ENCODE measurements around the gene TDRD7. TPM values are rescaled to one million over a fixed set of nuclear protein-coding genes. Genes with fewer than 3 reads are reported as not detected.

The TDRD7 gene
- total and polyA plus RNA-seq, 2 of the 8 experiments (the other 6 are each of a cell fraction or from before 2014, with no cell fraction given), result 1.2 to 2.3 TPM

- H2BK20ac ChIP-seq (ENCODE audit: low read length), result 0 out of 2 replicates have a peak overlapping the region, but pooled peaks have one; percentile 34
- H2BK120ac ChIP-seq (replicated peaks; ENCODE audit: low read depth, low read length), result peak overlapping the region; percentile 18
- H3K4me2 ChIP-seq (ENCODE audit: insufficient read depth in 1 of 2, low read depth in 2 of 2, low read length in 2 of 2), result no peak overlapping the region; a peak in 1 of 4 replicates
- H3K27ac ChIP-seq (ENCODE audit: low read depth, low read length), result no peak overlapping the region
- 0 out of 2 replicates have a peak overlapping the region, but pooled peaks have one; percentile 62 for H2BK12ac ChIP-seq (ENCODE audit: low read depth, low read length)
- ChIA-PET POLR2A (ENCODE audit: partially characterized antibody) (interaction anchor here (0.6 kb wide), 1 partner anchor 28 kb away, joined by 3 read pairs; no protein-coding TSS in a partner anchor), CTCF (ENCODE audit: partially characterized antibody) (interaction anchor here (1.4 to 2.8 kb wide), 2 partner anchors 29 to 69 kb away, joined by 4 to 7 read pairs; partner anchors contain the start of gene TMOD1)
- no peak overlapping the region for H3K23ac ChIP-seq (ENCODE audit: insufficient read length)
- no peak overlapping the region for H3K4me3 ChIP-seq (ENCODE audit: extremely low read depth in 1 of 4, insufficient read depth in 2 of 4, low read depth in 3 of 4, low read length in 4 of 4)
- H2BK5ac ChIP-seq (ENCODE audit: low read depth, low read length), result no peak overlapping the region
- H3K18ac ChIP-seq (ENCODE audit: extremely low read depth, low read length), result no peak overlapping the region
- no peaks in the 10 kb centered on the region for H4K20me1 ChIP-seq (replicated peaks in 1 of 2; ENCODE audit: control insufficient read depth in 1 of 2, insufficient read depth in 2 of 2, low read length in 2 of 2)
- no peak overlapping the region for H3K56ac ChIP-seq (replicated peaks; ENCODE audit: insufficient read length, low read depth, low read length)
- H4K91ac ChIP-seq (replicated peaks; ENCODE audit: insufficient read length, low read length), result no peak overlapping the region
- H2AFZ ChIP-seq (ENCODE audit: low read length), result no peak overlapping the region
- no peak overlapping the region for H2BK15ac ChIP-seq (ENCODE audit: low read length)
- DNase-seq (ENCODE audit: low read depth in 1 of 2, low spot score in 2 of 2), result no peak
- peaks cover 8 to 22% (median 16%) of the 10 kb centered on the region in 4 experiments for H3K4me1 ChIP-seq (replicated peaks in 1 of 4; ENCODE audit: control insufficient read depth in 3 of 4, insufficient read depth in 4 of 4, low read length in 3 of 4)
- WGBS, 2 experiments (ENCODE audit: extremely low coverage in 1 of 2, insufficient coverage in 1 of 2, insufficient read length in 1 of 2, insufficient replicate concordance in 2 of 2, low coverage in 1 of 2, low lambda C conversion rate in 2 of 2, missing lambda C conversion rate in 1 of 2), result 85% methylated on average over 11 of the region's 11 CpGs; no CpG with 5 or more reads in 1 of the 2 experiments
- no peaks in the 10 kb centered on the region for H3K9me3 ChIP-seq (ENCODE audit: insufficient read depth in 2 of 2, low read depth in 1 of 2, low read length in 1 of 2)
- H3K14ac ChIP-seq (ENCODE audit: insufficient read length), result no peak overlapping the region
- no peaks in the 10 kb centered on the region for H3K79me2 ChIP-seq (ENCODE audit: control insufficient read depth in 1 of 2, insufficient read depth in 2 of 2, low read length in 2 of 2)
- no peak overlapping the region; the same call in 1 of the 2 replicates for H2AK5ac ChIP-seq (ENCODE audit: low read depth, low read length)
- FAIRE-seq, result no peak
- H3K36me3 ChIP-seq (ENCODE audit: control insufficient read depth in 2 of 4, insufficient read depth in 4 of 4, low read length in 3 of 4), result no peaks in the 10 kb centered on the region
- no peak overlapping the region for H4K5ac ChIP-seq (ENCODE audit: insufficient read length, low read depth, low read length)
- no peak overlapping the region for H3K4ac ChIP-seq (replicated peaks; ENCODE audit: insufficient read length, low read depth, low read length)
- no peaks in the 10 kb centered on the region for H3K79me1 ChIP-seq (ENCODE audit: low read depth, low read length)
- no peak overlapping the region for H3K9ac ChIP-seq (replicated peaks in 1 of 4; ENCODE audit: extremely low read depth in 1 of 4, low read depth in 3 of 4, low read length in 3 of 4)
- H3K27me3 ChIP-seq (replicated peaks in 1 of 4; ENCODE audit: control insufficient read depth in 3 of 4, extremely low read depth in 1 of 4, insufficient read depth in 3 of 4, low read length in 3 of 4), result no peaks in the 10 kb centered on the region
- H4K8ac ChIP-seq (ENCODE audit: extremely low read depth, insufficient read depth, low read length), result no peak overlapping the region
- H3K23me2 ChIP-seq (ENCODE audit: low read depth, low read length), result no peaks in the 10 kb centered on the region
- TF ChIP-seq USF2 (IDR thresholded peaks at IDR 0.05; ENCODE audit: low read length) (no peak), JUND (IDR thresholded peaks at IDR 0.05; ENCODE audit: low read length) (no peak), FOSL1 (IDR thresholded peaks at IDR 0.05; ENCODE audit: insufficient read depth, low read depth, low read length) (no peak), CHD1 (IDR thresholded peaks at IDR 0.05; ENCODE audit: low read depth, low read length) (no peak), CHD2 (IDR thresholded peaks at IDR 0.05; ENCODE audit: low read length) (no peak), SP1 (IDR thresholded peaks at IDR 0.05; ENCODE audit: low read depth, low read length) (no peak), BCL11A (IDR thresholded peaks at IDR 0.05; ENCODE audit: low read depth in 2 of 2, low read length in 2 of 2) (no peak), KDM5A (IDR thresholded peaks at IDR 0.05; ENCODE audit: low read length) (no peak), ZNF274 (IDR thresholded peaks at IDR 0.05; ENCODE audit: borderline replicate concordance, extremely low read depth, low read length) (no peak), SIN3A (conservative IDR thresholded peaks at IDR 0.05 in 1 of 2, IDR thresholded peaks at IDR 0.05 in 1 of 2; ENCODE audit: low read depth in 1 of 2, low read length in 2 of 2) (no peak), CBX5 (IDR thresholded peaks at IDR 0.05; ENCODE audit: low read depth, low read length) (no peak), POLR2AphosphoS5 (IDR thresholded peaks at IDR 0.05; ENCODE audit: low read depth, low read length) (no peak)
These were observed 117.6 kb downstream of the TDRD7 start for GRCh38 chr9:97529363-97530076.

Data from H1 (cell line).